Cerebellar nuclear complex (tissue), 1 donor: ENCODE results near the gene CRYBB1.

Experiments
- DNase-seq, 2 experiments: peaks; one replicate each; lab custom pipeline; 2025; lab: John Stamatoyannopoulos, UW

The CRYBB1 gene

DNA sequence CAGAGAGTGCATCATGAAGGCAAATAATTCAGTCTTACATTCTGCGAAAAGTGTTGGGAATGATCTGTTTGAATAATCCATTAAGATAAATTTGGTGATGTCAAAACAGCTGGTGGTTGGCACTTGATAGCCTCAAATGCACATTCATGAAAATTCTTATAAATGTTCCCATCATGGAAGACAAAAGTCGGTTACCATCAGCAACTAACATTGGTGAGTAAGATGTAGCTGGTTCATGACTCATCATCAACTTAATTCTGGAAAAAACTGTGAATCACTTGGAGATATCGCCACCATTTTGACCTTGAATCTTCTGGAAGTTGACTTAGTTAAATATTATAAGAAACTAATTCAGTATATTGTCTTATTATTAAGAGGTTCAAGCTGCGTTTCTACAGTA lies 11.2 kb downstream of the CRYBB1 start:
- DNase-seq: no peak

DNA sequence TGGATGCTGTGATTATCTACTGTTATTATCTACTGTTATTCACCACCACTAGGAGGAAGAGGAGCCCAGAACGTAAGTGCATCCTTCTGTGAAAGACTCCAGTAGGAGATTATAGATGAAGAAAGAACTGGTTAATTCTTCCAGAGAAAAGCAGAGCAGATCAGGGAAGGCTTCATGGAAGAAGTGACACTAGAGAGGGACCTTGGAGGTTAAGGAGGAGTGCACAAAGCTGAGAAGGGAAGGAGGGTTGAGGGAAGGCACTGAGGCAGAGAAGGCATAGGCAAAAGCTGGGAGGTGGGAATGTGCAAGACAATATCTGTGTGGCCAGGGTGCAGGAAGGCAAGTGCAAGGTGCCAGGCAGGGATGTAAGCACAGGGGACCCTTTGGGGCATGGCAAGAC lies 13.5 kb downstream of the CRYBB1 start:
- no peak for DNase-seq

DNA sequence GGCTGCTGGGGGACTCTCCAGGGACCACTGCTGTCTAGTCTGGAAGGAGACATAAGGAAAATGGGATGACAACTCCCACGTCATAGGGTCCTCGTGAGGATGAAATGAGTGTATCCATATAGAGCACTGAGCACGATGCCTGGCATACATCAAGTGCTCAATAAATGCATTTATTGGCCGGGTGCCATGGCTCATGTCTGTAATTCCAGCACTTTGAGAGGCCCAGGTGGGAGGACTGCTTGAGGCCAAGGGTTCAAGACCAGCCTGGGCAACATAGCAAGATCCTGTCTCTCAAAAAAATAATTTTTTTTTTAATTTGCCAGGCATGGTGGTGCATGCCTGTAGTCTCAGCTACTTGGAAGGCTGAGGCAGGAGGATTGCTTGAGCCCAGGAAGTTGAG lies 15.7 kb downstream of the CRYBB1 start:
- DNase-seq: no peak

DNA sequence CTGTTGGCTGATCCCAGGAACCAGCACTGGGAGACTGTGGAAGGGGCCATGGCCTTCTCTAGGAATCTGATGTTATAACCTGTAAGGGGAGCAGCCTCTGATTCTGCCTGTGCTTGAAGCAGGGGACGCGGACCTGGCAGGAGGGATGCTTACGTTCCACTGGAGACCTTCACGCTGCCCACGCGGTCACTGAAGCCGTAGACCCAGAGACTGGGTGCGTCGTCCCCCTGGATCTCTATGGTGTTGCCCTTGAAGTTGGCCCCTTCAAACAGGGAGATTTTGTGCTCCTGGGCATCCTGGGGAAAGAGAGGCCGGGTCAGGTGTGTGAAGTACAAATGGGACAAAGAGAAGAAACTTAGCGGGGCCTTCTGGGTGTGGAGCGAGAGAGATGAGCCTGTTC lies 16.1 kb downstream of the CRYBB1 start:
- DNase-seq: no peak

- no peak for DNase-seq
These were observed 18.3 kb downstream of the CRYBB1 start for GRCh38 chr22:26599505-26599904.

GRCh38 chr22:26597480-26597879 lies 20.3 kb downstream of the CRYBB1 start:
- DNase-seq: no peak

- DNase-seq: no peak
These were observed 20.8 kb downstream of the CRYBB1 start for GRCh38 chr22:26597026-26597425.

DNA sequence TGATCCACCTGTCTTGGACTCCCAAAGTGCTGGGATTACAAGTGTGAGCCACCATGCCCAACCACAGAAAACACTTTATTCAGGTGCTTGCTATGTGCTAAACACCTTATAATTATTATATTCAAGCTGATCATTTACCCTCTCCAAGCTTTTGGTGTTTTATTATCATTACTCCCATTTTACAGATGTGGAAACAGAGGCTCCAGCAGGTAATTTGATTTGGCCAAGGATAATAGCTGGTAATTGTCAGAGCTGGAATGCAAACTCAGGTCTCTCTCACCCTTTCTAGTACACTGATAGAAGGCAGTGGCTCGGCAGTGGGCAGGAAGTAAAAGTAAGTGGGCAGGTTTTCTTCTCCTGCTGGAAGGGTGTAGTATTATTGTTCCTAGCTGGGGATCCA lies 24.1 kb downstream of the CRYBB1 start:
- DNase-seq: no peak

DNA sequence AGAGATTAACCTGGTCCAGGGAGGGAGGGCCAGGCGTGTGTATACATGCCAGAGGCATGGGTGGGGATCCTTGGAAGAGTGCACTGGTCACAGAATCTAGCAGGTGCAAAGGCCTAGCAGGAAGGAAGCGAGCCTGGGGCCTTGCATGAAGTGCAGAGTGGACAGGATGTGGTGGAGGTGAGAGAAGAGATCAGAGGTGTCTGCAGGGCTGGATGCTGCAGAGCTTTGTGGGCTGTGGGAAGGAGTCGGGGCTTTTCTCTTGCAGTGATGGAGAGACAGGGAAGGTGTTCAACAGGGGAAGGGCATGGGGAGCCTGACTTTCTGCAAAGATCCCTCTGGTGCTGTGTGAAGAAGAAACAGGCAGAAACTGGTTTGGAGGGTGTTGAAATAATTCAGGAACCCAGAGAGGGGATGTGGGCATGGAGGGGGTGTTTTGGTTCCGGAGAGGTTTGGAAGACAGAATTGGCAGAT lies 25.4 kb downstream of the CRYBB1 start:
- DNase-seq: no peak

- DNase-seq: no peak
These were observed 27.7 kb downstream of the CRYBB1 start, which contains the start of gene TPST2 for GRCh38 chr22:26589845-26590736. Gene TPST2, minus strand, starts transcription at chr22:26590132. Its CDS starts 48,502 bp downstream, at chr22:26541630.

DNA sequence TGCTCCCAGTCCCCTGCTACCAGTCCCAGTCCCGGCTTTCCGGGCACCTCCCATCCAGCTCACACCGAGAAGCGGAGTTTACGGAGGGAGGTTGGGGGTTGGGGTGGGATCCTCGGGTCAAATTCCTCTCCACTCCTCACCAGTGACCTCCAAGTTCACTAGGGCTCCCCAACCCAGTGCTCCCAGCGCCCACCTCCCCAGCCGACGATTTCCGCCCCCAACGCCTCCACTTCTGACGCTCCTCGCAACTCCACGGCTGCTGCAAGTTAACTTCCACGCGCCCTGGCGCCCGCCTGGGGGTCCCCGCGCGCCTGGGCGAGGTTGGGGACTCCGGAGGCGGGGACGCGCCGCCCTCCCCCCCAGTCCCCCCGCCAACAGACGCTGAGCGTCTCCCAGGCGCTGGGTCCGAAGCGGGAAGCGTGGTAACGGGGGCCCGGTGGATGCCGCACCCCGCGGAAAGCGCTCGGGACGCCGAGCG lies 28.4 kb downstream of the CRYBB1 start:
- no peak for DNase-seq

GRCh38 chr22:26588729-26589366 lies 29.0 kb downstream of the CRYBB1 start:
- no peak for DNase-seq

- no peak for DNase-seq
These were observed 29.7 kb downstream of the CRYBB1 start for GRCh38 chr22:26587991-26588613.

GRCh38 chr22:26586556-26587325 lies 31.1 kb downstream of the CRYBB1 start:
- DNase-seq: no peak

- no peak for DNase-seq
These were observed 32.6 kb downstream of the CRYBB1 start for GRCh38 chr22:26585104-26585790.

- DNase-seq: no peak
These were observed 33.8 kb downstream of the CRYBB1 start for GRCh38 chr22:26584010-26584409.

- DNase-seq: no peak
These were observed 36.1 kb downstream of the CRYBB1 start for GRCh38 chr22:26581633-26582168.

- DNase-seq: no peak
These were observed 36.8 kb downstream of the CRYBB1 start for GRCh38 chr22:26581026-26581425.

DNA sequence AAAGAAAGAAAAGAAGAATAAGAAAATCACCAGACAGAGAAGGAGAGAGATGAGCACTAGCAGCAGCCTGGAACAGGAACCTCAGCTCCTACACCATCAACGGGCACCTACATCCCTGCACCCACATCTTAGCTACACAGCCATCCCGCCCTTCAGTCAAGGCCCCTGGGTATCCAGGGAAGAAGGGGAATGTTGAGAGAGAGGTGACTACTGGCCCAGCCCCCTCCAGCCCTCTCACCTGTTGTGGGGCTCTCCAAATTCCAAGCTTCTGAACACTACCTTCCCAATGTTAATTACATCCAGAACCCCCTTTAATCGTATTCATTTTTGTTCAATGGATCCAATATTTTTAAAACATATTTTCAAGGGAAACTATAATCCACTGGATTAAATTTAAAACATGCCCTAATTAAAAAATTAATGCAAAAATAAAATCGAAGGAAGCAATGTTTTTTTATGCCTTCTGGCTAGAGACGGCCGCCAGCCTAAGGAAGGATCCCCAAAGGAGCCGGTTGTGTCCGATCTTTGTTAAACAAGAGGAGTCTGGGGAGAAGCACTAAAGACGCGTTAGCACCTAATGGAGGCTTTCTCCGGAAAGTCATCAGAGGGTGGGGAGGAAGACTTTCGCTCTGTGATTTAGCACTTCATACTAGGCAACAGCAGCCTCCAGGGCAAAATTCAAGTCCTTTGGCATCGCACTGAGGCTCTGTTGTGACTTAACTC lies 37.4 kb downstream of the CRYBB1 start:
- DNase-seq: no peak

- DNase-seq: no peak
These were observed 38.4 kb downstream of the CRYBB1 start for GRCh38 chr22:26579331-26579886.
